ENCODE data around the gene LSP1.

LSP1 gene

GRCh38 chr11:1848640-1849430, 4.0 kb upstream of the LSP1 start:
- no peak for DNase-seq (ENCODE audit: low spot score)

- DNase-seq (ENCODE audit: low spot score) = no peak
These were observed 1.3 kb upstream of the LSP1 start for GRCh38 chr11:1851468-1852180.

GRCh38 chr11:1852271-1852876, 510 bp upstream of the LSP1 start:
- DNase-seq (ENCODE audit: low spot score) = no peak

GRCh38 chr11:1853376-1854131, 670 bp downstream of the LSP1 start:
- no peak for DNase-seq (ENCODE audit: low spot score)

DNA sequence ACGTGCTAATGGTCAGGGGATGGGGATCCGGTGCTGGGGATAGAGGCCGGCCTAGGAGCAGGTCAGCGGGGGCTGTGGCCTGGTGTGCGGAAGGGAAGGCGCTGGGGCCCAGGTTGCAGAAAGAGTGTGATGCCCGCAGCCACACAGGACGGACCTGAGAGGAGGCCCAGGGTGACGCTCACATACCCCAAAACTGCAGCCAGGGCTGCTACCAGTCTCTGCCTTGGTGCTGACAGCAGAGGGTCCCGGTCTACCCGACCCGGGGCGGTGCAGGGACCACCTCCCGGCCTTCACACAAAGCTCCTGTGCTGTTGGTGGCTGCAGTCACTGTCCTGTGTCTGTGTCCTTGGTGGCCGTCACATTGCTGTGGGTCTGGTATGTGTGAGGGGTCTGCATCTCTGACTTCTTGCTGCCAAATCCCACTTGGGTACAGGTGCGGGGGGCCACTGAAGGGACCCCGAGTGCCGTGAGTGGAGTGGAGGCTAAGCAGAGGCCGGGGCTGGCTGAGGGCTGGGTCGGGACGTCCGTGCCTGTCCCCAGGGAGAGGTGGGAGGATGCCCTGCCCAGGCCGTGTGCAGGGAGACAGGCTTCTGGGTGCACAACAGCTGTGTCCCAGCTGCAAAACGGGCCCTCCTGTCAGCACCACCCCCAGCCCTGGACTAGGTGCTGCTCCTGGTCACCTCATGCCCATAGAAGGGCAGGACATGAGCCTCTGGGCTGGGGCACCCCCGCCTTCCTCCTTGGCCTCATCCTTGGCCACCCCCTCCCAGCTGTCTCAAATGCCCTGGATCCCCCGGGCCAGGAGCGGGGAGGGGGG, 1.5 kb downstream of the LSP1 start:
- no peak for DNase-seq (ENCODE audit: low spot score)

DNA sequence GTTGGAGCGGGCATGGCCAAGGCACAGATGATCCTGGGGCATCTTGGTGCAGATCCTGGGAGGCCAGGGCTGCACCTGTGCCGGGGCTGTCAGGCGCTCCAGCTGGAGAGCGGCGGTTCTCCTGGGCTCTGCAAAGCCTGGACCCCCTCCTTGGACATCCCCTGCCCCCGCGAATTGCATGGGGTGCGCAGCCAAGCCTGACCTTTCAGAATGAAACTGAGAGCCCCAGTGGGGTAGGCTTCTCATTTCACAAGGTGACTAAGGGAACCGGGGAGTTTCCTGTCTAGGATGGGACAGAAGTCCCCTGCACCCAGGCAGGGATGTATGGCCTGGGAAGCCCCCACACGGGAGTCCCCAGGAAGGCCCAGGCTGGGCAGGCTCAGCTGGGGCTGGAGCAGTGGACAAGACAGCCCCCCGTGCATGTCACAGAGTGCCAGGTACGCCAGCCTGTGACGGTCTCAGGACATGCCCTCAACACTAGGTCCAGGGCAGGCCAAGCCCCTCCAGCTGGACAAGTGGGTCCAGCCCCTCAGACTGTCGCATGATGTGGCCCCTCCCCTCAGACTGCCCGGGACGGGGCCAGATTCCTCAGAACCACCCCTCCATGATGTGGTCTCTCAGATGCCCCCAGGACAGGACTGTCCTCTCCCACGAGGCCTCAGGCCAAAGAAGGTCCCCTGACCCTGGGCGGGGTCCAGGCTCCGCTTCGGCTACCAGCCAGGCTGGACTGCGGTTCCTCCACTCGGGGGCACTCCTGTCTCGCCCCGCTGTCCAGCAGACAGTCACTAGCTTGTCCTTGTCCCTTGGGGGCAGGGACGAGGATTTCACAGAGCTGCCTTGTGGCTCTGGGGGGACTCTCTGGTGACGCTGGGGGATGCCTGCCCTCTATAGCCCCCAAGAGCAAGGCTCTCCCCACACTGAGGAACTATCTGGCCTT, 2.3 kb downstream of the LSP1 start:
- DNase-seq (ENCODE audit: low spot score) = no peak

GRCh38 chr11:1855886-1856265, 3.0 kb downstream of the LSP1 start:
- DNase-seq (ENCODE audit: low spot score) = no peak

DNA sequence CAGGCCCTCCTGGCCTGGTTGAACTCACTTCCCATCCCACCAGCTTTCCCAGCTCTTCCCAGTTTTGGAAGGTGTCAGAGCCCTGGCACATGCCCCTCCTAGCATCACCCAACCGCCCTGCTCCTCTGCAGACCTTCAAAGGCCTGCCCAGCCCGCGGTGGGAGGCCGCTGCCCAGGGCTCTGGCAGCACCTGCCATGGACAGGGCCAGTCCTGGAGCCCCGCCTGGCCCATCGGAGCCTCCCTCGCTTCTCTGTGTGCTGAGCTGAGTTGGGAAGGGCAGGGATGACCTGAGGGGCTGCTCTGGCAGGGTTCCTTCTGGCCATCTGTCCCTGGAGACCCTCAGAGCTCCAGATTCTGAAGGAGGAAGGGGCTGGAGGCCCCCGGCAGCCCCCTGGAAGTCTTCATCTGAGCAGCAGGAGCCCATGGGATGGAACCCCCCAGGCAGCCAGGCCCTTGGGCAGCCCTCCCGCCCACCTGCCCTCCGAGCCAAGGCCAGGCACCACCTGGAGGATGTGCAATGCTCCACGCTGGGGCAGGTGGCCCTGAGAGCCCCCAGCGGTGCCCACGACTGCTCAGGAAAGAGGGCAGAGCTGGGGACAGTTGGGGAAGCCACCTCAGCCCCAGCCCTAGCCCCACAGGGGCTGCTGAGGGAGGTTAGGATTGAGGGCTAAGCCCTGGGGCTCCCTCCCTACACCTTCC, 3.6 kb downstream of the LSP1 start:
- no peak for DNase-seq (ENCODE audit: low spot score)

DNA sequence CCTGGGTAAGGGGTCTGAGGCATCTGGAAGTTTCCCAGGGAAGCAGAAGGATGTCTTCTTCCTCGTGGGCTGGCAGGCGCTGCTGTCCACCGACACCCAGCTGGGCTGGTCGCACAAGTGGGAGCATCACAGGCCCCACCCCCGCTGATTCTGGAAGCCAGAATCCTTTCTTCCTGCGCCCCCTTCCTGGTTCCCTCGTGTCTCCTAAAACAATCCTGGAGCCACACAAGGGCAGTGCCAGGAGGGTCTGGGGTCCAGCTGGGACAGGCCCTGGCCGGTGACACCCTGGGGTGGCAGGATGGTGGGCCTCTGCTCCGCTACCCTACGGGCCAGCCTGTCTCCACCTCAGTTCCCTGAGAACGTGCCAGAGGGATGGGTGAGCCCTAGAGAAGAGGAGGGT, 4.2 kb downstream of the LSP1 start:
- no peak for DNase-seq (ENCODE audit: low spot score)

- DNase-seq (ENCODE audit: low spot score) = no peak
These were observed 5.3 kb downstream of the LSP1 start for GRCh38 chr11:1858154-1858553.

DNA sequence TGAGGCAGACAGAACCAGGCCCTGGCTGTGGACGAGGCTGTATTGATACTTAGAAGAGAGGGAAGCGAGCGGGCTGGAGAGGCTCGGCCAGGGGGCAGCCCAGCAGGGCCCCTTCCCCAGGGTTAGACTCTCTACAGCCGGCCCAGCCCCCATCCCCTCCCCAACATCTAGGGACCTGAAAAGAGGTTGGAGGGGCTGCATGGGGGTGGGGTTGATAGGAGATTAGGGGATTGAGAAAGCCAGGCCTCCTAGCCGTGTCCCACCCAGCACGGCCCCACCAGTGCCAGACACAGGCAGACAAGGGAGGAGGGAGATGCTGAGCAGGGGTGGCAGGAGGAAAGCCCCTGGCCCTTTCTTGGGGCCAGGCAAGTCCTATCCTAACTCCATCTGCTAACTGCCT, 5.7 kb downstream of the LSP1 start:
- DNase-seq (ENCODE audit: low spot score) = no peak

DNA sequence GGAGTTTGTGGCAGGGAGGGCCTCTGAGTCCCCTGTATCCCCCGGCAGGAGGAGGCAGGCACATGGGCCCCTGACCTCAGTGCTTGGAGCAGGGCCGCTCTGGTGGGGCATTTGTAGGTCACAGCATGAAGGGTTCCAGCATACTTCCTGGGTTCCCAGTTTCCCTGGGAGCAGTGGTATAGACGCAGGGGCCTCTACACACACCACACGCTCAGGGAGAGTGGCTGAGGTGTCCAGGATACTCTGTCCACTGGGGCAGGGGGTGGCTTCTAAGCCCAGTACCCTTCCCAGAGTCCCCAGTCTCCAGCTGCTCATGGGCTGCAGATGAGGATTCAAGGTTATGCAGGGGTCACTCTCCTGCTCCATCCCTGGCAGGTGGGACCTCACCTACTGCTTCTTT, 6.1 kb downstream of the LSP1 start:
- DNase-seq (ENCODE audit: low spot score) = no peak

- DNase-seq (ENCODE audit: low spot score) = no peak
These were observed 7.2 kb downstream of the LSP1 start for GRCh38 chr11:1860108-1860507.

DNA sequence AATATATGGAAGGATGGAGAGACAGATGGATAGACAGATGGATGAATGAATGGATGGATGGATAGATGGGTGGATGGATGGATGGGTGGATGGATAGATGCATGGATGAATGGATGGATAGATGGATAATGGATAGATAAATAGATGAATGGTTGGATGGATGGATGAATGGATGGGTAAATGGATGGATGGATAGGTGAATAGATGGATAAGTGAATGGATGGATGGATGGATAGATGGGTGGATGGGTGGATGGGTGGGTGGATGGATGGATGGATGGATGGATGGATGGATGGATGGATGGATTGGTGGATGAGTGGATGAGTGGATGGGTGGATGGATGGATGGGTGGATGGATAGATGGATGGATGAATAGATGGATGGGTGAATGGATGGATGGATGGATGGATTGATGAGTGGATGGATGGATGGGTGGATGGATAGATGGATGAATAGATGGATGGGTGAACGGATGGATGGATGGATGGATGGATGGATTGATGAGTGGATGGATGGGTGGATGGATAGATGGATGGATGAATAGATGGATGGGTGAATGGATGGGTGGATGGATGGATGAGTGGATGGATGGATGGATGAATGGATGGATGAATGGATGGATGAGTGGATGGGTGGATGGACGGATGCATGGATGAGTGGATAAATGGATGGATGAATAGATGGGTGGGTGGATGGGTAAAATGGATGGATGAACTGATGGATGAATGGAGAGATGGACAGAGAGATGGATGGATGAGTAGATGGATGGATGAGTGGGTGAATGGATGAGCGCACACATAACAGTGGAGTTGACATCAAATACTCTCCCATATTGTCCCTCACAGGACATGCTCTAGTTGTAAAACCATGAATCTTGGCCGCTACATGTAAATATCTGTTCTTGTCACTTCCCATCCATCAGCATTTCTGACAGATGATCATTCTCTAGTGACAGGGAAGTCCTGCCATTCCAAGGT, 8.8 kb downstream of the LSP1 start:
- no peak for DNase-seq (ENCODE audit: low spot score)

GRCh38 chr11:1862588-1863351, 9.9 kb downstream of the LSP1 start:
- DNase-seq (ENCODE audit: low spot score) = no peak

- peak; percentile 90 for DNase-seq (ENCODE audit: low spot score)
These were observed 10.7 kb downstream of the LSP1 start for GRCh38 chr11:1863352-1864216.

GRCh38 chr11:1864231-1864630, 11.3 kb downstream of the LSP1 start:
- no peak for DNase-seq (ENCODE audit: low spot score)

Measured in left forelimb (tissue), 1 donor.